Measurements from ENCODE around the gene CWC27.

Gene CWC27

DNA sequence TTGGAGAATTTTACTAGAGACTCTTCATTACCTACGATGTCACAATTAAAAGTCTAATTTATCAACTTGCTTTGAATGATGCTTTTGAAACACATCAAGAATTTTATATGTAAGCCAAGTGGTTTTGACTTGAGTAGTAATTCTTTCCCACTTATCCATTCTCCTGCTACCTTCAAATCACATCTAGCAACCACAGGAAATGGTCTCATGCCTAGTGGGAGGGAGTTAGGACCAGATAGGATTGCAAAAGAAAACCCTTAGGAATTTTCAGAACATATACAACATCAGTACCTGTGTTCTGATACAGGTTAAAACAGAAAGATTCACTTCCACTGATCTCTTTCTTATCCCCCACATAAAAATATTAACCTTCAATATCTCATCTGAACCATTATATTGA, 260.4 kb downstream of the CWC27 start:
- ChIA-PET CTCF (interaction anchor here (1.1 kb wide), 1 partner anchor 10 kb away, joined by 4 read pairs; no protein-coding TSS in a partner anchor), POLR2A (no interaction called here)
- TF ChIP-seq CTCF (IDR thresholded peaks at IDR 0.05; ENCODE audit: control extremely low read depth, extremely low read depth, low read depth, missing control alignments): no peak
- DNase-seq (ENCODE audit: extremely low spot score): no peak

GRCh38 chr5:65030056-65030455, 261.3 kb downstream of the CWC27 start:
- POLR2A ChIA-PET: no interaction called here
- DNase-seq (ENCODE audit: extremely low spot score): no peak
- TF ChIP-seq CTCF (IDR thresholded peaks at IDR 0.05; ENCODE audit: control extremely low read depth, extremely low read depth, low read depth, missing control alignments): no peak
- CTCF ChIA-PET: interaction anchor here (1.0 to 1.6 kb wide), 4 partner anchors 9 to 451 kb away, joined by 3 to 4 read pairs (median 3); no protein-coding TSS in a partner anchor

DNA sequence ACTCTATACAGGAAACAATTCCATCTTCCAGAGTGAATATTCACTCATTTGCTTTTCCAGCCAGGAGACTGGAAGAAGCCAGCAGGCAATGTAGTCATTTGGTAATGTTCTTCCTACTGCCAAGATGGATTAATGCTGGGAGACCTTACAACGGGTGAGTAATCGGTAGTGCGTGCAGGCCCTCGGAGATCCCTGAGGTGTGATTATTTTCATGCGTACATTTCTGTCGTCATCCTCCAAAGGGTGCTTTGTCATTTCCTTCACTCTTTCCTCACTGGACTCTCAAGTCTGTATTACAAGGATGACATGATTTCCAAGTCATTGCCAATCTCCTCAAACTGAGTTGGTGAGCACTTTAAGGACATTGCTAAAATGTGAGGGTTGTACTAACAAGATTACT, 263.5 kb downstream of the CWC27 start:
- no peak for DNase-seq (ENCODE audit: extremely low spot score)
- TF ChIP-seq CTCF (IDR thresholded peaks at IDR 0.05; ENCODE audit: control extremely low read depth, extremely low read depth, low read depth, missing control alignments): no peak
- POLR2A ChIA-PET: interaction anchor here (1.2 kb wide), 1 partner anchor 10 kb away, joined by 3 read pairs; no protein-coding TSS in a partner anchor
- CTCF ChIA-PET: interaction anchor here (1.6 to 8.1 kb wide), 2 partner anchors 15 to 57 kb away, joined by 3 to 51 read pairs; no protein-coding TSS in a partner anchor

DNA sequence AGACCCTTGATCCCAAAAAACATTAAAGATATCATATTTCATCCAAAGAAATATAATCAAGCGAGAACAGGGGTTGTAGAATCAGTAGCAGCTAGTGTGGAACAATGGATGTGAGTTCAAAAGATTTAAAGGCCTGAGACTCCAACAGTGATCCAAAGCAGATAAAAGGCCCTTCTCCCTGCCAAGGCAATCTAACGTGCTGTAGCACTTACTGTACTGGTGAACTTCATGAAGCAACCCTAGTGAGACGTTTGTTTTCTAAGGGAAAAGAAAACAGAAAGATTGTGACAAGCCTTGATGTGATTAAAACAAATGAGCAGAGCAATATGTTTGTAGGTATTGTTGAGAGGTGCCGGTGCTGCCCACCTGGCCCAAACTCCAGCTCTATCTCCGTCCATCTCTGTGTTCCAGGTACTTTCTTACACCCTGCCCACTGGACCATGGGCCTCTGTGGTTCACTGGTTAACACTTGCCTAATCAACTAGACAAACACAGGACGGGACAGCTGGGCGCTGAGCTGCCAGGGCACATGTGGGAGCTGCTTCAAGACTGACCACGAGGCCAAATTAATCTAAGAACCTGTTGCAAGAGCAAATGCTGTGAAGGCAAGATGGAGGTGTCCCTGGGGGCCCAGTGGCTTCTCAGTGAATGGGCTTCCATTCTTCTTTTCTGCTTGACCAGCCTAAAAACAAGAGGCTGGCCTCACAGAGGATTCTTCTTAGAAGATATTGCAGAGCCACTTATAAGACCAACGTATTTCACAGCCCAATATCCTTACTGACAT, 265.5 kb downstream of the CWC27 start:
- ChIA-PET CTCF (interaction anchor here (0.8 to 8.1 kb wide), 7 partner anchors 13 to 449 kb away, joined by 3 to 51 read pairs (median 3); no protein-coding TSS in a partner anchor), POLR2A (interaction anchor here (0.6 kb wide), 1 partner anchor 15 kb away, joined by 3 read pairs; no protein-coding TSS in a partner anchor)
- TF ChIP-seq CTCF (IDR thresholded peaks at IDR 0.05; ENCODE audit: control extremely low read depth, extremely low read depth, low read depth, missing control alignments): no peak
- DNase-seq (ENCODE audit: extremely low spot score): no peak

DNA sequence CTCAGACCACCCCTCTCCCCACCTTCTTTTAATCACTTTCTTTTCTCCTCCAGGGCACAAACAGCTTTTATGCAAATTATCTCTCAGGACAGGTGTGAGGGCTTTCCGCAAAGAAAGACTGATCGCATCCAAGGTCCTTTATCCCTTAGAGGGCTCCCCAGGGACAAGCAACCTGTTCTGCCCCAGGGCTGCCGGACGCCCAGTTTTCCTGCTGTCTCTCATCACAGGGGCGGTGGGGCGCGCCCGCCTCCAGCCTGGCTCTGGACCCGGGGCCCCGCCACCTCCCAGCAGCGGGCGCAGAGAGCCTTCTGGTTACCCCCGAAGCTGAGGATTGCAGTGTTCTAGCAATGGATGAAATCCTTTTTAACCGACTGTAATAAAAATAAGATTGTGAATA, 266.1 kb downstream of the CWC27 start:
- ChIA-PET POLR2A (no interaction called here), CTCF (interaction anchor here (1.0 to 8.1 kb wide), 4 partner anchors 13 to 224 kb away, joined by 3 to 51 read pairs (median 4); no protein-coding TSS in a partner anchor)
- DNase-seq (ENCODE audit: extremely low spot score): no peak
- no peak for TF ChIP-seq CTCF (IDR thresholded peaks at IDR 0.05; ENCODE audit: control extremely low read depth, extremely low read depth, low read depth, missing control alignments)

DNA sequence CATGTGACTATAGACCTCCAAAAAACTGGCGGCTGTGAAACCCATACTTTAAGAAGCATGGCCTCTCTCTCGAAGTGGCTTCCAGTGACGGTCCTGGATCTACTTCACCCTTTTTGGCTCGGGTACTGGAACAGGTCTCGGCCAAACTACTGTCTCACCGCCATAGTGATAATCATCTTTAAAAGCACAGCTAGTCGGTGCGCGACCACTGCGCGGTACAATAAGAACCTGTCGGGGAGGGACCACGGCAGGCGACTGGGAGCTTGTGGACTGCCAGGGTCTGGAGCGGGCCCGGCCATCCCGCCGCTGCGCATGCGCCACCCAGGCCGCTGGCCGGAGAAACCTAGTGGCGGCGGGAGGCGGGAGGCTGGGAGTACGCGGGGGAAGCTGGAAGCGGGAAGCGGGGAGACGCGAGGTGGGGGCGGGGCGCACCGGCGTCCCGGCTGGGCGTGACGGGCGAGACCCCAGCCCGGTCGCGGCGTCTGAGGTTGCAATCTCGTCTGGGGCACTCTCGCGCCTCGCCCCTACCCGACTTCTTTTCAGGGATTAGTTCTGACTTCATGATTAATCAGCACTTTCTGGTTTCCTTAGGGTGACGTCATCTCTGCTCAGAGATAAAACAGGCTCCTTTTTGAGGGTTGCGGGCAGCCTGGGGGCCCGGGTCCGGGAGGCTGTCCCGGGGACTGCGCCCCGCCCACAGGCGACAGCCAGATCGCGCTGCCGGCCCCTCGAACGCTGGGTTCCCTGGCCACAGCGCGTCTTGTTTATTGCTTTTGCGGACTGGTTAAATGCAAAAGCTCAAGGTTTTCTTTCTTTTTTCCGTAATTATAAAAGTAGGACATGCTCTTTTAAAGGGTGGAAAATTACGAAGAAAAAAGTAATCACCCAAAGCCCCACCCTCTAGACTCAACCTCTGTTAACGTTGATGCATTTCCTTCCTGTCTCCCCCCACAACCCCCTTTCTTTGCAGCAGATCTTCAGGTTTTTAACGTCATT, 266.8 kb downstream of the CWC27 start:
- TF ChIP-seq CTCF (IDR thresholded peaks at IDR 0.05; ENCODE audit: control extremely low read depth, extremely low read depth, low read depth, missing control alignments): no peak
- ChIA-PET POLR2A (no interaction called here), CTCF (interaction anchor here (0.7 to 8.1 kb wide), 6 partner anchors 12 to 224 kb away, joined by 3 to 51 read pairs (median 4); no protein-coding TSS in a partner anchor)
- peak; percentile 86 for DNase-seq (ENCODE audit: extremely low spot score)

Measured in GM10248 (cell line).